ENCODE results near the gene MSI1. TPM values are rescaled to one million over a fixed set of nuclear protein-coding genes. Genes with fewer than 3 reads are reported as not detected.

MSI1 gene
- total and polyA plus RNA-seq, 2 of the 13 experiments (the other 11 are each of a cell fraction or from before 2014, with no cell fraction given): 0.09 to 0.46 TPM

- TF ChIP-seq ZNF547 (CRISPR knock-in tag; IDR thresholded peaks at IDR 0.05) (peak; percentile 54; the same call in 1 of the 2 replicates), ZNF577 (CRISPR knock-in tag; IDR thresholded peaks at IDR 0.05; ENCODE audit: borderline replicate concordance, low read depth) (no peak), NFYB (CRISPR knock-in tag; IDR thresholded peaks at IDR 0.05) (peak; percentile 89), HIC2 (CRISPR knock-in tag; IDR thresholded peaks at IDR 0.05; ENCODE audit: low read depth) (no peak), CEBPG (CRISPR knock-in tag; IDR thresholded peaks at IDR 0.05) (peak; percentile 72), ARHGAP35 (CRISPR knock-in tag; IDR thresholded peaks at IDR 0.05; ENCODE audit: borderline replicate concordance) (peak; percentile 47; the same call in 1 of the 2 replicates), ZNF121 (CRISPR knock-in tag; IDR thresholded peaks at IDR 0.05) (0 out of 2 replicates have a peak, but pooled peaks have one; percentile 26), POGZ (CRISPR knock-in tag; IDR thresholded peaks at IDR 0.05) (peak; percentile 89), NCOA1 (CRISPR knock-in tag; IDR thresholded peaks at IDR 0.05) (no peak), ZSCAN21 (CRISPR knock-in tag; IDR thresholded peaks at IDR 0.05; ENCODE audit: borderline replicate concordance) (peak; percentile 56; the same call in 1 of the 2 replicates), ZNF12 (CRISPR knock-in tag; IDR thresholded peaks at IDR 0.05) (no peak), SAFB2 (CRISPR knock-in tag; IDR thresholded peaks at IDR 0.05; ENCODE audit: borderline replicate concordance, low read depth) (peak; percentile 57; the same call in 1 of the 2 replicates), STAG1 (CRISPR knock-in tag; IDR thresholded peaks at IDR 0.05) (0 out of 2 replicates have a peak, but pooled peaks have one; percentile 7), TAF1 (CRISPR knock-in tag; IDR thresholded peaks at IDR 0.05) (peak; percentile 97), PHF8 (CRISPR knock-in tag; IDR thresholded peaks at IDR 0.05) (peak; percentile 76), ZSCAN25 (CRISPR knock-in tag; IDR thresholded peaks at IDR 0.05) (no peak), ELF1 (CRISPR knock-in tag; IDR thresholded peaks at IDR 0.05) (peak; percentile 72), RFX3 (CRISPR knock-in tag; IDR thresholded peaks at IDR 0.05) (no peak), RAD21 (CRISPR knock-in tag; IDR thresholded peaks at IDR 0.05) (0 out of 2 replicates have a peak, but pooled peaks have one; percentile 30), ZFY (CRISPR knock-in tag; IDR thresholded peaks at IDR 0.05) (peak; percentile 39; the same call in 1 of the 2 replicates), NRL (CRISPR knock-in tag; IDR thresholded peaks at IDR 0.05; ENCODE audit: borderline replicate concordance) (peak; percentile 87; the same call in 1 of the 2 replicates), PHF21A (CRISPR knock-in tag; IDR thresholded peaks at IDR 0.05) (peak; percentile 72), ATF7-NPFF (CRISPR knock-in tag; IDR thresholded peaks at IDR 0.05; ENCODE audit: low read depth) (peak; percentile 69; the same call in 1 of the 2 replicates), CREB1 (IDR thresholded peaks at IDR 0.05) (peak; percentile 96), CREB1 (CRISPR knock-in tag; IDR thresholded peaks at IDR 0.05) (peak; percentile 88), JDP2 (CRISPR knock-in tag; IDR thresholded peaks at IDR 0.05; ENCODE audit: borderline replicate concordance) (no peak), POLR2AphosphoS2 (IDR thresholded peaks at IDR 0.05; ENCODE audit: low read depth, low read length) (peak; percentile 76; the same call in 1 of the 2 replicates), MIER3 (CRISPR knock-in tag; IDR thresholded peaks at IDR 0.05; ENCODE audit: borderline replicate concordance) (peak; percentile 24; the same call in 1 of the 2 replicates)
- TF ChIP-seq, protein P1, sequence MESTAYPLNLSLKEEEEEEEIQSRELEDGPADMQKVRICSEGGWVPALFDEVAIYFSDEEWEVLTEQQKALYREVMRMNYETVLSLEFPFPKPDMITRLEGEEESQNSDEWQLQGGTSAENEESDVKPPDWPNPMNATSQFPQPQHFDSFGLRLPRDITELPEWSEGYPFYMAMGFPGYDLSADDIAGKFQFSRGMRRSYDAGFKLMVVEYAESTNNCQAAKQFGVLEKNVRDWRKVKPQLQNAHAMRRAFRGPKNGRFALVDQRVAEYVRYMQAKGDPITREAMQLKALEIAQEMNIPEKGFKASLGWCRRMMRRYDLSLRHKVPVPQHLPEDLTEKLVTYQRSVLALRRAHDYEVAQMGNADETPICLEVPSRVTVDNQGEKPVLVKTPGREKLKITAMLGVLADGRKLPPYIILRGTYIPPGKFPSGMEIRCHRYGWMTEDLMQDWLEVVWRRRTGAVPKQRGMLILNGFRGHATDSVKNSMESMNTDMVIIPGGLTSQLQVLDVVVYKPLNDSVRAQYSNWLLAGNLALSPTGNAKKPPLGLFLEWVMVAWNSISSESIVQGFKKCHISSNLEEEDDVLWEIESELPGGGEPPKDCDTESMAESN (CRISPR knock-in tag; conservative IDR thresholded peaks at IDR 0.05): 0 out of 2 replicates have a peak, but pooled peaks have one; percentile 53
These were observed 51.5 kb downstream of the MSI1 start (continued) for GRCh38 chr12:120317224-120318105.
